ENCODE results near the gene KLHL17.
"Not testable (repeated sequence)": the region's sequence is repeated elsewhere in the genome, so short reads cannot be mapped to it uniquely, and the experiment has no call there.

KLHL17 gene

GRCh38 chr1:970242-970972, 10.0 kb downstream of the KLHL17 start:
- DNase-seq (ENCODE audit: low read depth), result no peak

- no peak for DNase-seq (ENCODE audit: low read depth)
Measured at GRCh38 chr1:970973-971730, 10.8 kb downstream of the KLHL17 start.

GRCh38 chr1:971751-972506, 11.5 kb downstream of the KLHL17 start:
- no peak for DNase-seq (ENCODE audit: low read depth)

GRCh38 chr1:972726-973458, 12.5 kb downstream of the KLHL17 start:
- no peak for DNase-seq (ENCODE audit: low read depth)

GRCh38 chr1:973459-974292, 13.3 kb downstream of the KLHL17 start:
- DNase-seq (ENCODE audit: low read depth), result no peak

- DNase-seq (ENCODE audit: low read depth), result no peak
Measured at GRCh38 chr1:974293-974640, 13.9 kb downstream of the KLHL17 start.

- no peak for DNase-seq (ENCODE audit: low read depth)
Measured at GRCh38 chr1:974687-975328, 14.4 kb downstream of the KLHL17 start.

GRCh38 chr1:975365-975764, 15.0 kb downstream of the KLHL17 start:
- DNase-seq (ENCODE audit: low read depth), result no peak

GRCh38 chr1:975896-976683, 15.7 kb downstream of the KLHL17 start:
- DNase-seq (ENCODE audit: low read depth), result peak; percentile 51

- DNase-seq (ENCODE audit: low read depth), result not testable (repeated sequence)
Measured at GRCh38 chr1:976791-977190, 16.4 kb downstream of the KLHL17 start.

GRCh38 chr1:978069-978834, 17.9 kb downstream of the KLHL17 start:
- no peak for DNase-seq (ENCODE audit: low read depth)

- DNase-seq (ENCODE audit: low read depth), result no peak
Measured at GRCh38 chr1:978835-979743, 18.7 kb downstream of the KLHL17 start.

- DNase-seq (ENCODE audit: low read depth), result no peak
Measured at GRCh38 chr1:979744-980072, 19.3 kb downstream of the KLHL17 start.

GRCh38 chr1:980137-980571, 19.8 kb downstream of the KLHL17 start:
- no peak for DNase-seq (ENCODE audit: low read depth)

- no peak for DNase-seq (ENCODE audit: low read depth)
Measured at GRCh38 chr1:980602-981395, 20.4 kb downstream of the KLHL17 start.

- no peak for DNase-seq (ENCODE audit: low read depth)
Measured at GRCh38 chr1:981491-981954, 21.1 kb downstream of the KLHL17 start.

GRCh38 chr1:981955-982558, 21.7 kb downstream of the KLHL17 start, which contains the start of gene PERM1:
Gene PERM1, minus strand, starts transcription at chr1:982093. Its CDS starts 1,064 bp downstream, at chr1:981029.
- no peak for DNase-seq (ENCODE audit: low read depth)

Measured in activated T-helper 1 cell treated with Interleukin-2 at 50 U/mL for 16 hours (primary cell).